ENCODE measurements around the gene FAM118B.

DNA sequence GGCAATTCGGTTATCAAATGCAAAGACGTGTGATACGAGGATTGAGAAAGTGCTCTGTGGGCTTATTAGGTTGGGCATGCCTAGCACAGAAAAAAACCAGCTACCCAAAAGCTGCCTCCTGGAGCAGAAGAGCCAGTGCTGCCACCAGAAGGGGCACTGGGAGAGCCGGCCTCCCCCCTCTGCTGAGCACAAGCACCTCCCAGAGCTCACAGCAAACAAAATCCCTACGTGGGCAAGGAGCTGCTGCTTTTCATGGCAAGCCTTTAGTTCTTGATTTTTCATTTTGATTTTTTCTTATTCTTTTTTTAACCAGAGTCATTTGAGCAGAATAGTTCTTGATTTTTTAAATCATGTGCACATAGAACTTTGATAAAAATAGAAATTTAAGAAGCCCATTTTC, 12.9 kb upstream of the FAM118B start:
- TF ChIP-seq EZH2phosphoT487 (IDR thresholded peaks at IDR 0.05; ENCODE audit: borderline replicate concordance) (no peak), CTCF (conservative IDR thresholded peaks at IDR 0.05; ENCODE audit: low read length) (no peak)

All from Loucy (cell line).